ENCODE results near the gene BPHL.
"Not testable (repeated sequence)": the region's sequence is repeated elsewhere in the genome, so short reads cannot be mapped to it uniquely, and the experiment has no call there.

Gene BPHL

DNA sequence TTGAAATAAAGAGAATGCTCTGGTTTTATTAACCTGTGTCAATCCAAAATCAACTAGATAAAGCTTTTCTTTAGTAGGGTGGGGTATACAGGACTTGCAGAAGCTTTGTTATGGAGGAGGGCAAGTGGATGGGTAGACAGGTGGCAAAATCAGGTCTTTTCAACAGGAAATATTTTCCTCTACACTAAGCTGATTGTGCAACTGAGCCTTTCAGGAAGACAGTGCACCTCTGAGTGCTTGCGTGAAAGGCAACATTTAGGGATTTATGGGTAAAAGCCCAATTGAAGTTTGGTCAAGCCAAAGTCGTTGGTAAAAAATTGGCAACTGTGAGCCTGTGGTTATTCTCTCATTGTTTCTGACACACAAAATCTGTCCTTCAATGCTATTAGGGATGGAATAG lies 62.6 kb downstream of the BPHL start:
- TF ChIP-seq, protein P1, sequence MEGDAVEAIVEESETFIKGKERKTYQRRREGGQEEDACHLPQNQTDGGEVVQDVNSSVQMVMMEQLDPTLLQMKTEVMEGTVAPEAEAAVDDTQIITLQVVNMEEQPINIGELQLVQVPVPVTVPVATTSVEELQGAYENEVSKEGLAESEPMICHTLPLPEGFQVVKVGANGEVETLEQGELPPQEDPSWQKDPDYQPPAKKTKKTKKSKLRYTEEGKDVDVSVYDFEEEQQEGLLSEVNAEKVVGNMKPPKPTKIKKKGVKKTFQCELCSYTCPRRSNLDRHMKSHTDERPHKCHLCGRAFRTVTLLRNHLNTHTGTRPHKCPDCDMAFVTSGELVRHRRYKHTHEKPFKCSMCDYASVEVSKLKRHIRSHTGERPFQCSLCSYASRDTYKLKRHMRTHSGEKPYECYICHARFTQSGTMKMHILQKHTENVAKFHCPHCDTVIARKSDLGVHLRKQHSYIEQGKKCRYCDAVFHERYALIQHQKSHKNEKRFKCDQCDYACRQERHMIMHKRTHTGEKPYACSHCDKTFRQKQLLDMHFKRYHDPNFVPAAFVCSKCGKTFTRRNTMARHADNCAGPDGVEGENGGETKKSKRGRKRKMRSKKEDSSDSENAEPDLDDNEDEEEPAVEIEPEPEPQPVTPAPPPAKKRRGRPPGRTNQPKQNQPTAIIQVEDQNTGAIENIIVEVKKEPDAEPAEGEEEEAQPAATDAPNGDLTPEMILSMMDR (IDR thresholded peaks at IDR 0.05; ENCODE audit: insufficient read depth, low read depth, low read length, missing control alignments): no peak
- no peak overlapping the region for H3K4me3 ChIP-seq (ENCODE audit: low read depth, low read length)
- no peak for DNase-seq (ENCODE audit: low read depth)

- TF ChIP-seq, protein P1 (IDR thresholded peaks at IDR 0.05; ENCODE audit: insufficient read depth, low read depth, low read length, missing control alignments): no peak
- no peak overlapping the region for H3K4me3 ChIP-seq (ENCODE audit: low read depth, low read length)
- no peak for DNase-seq (ENCODE audit: low read depth)
Observed at GRCh38 chr6:3183066-3183465, 64.6 kb downstream of the BPHL start.

GRCh38 chr6:3186974-3187382 lies 68.5 kb downstream of the BPHL start:
- H3K4me3 ChIP-seq (ENCODE audit: low read depth, low read length): no peak overlapping the region
- TF ChIP-seq, protein P1 (IDR thresholded peaks at IDR 0.05; ENCODE audit: insufficient read depth, low read depth, low read length, missing control alignments): no peak
- peak; percentile 80 for DNase-seq (ENCODE audit: low read depth)

DNA sequence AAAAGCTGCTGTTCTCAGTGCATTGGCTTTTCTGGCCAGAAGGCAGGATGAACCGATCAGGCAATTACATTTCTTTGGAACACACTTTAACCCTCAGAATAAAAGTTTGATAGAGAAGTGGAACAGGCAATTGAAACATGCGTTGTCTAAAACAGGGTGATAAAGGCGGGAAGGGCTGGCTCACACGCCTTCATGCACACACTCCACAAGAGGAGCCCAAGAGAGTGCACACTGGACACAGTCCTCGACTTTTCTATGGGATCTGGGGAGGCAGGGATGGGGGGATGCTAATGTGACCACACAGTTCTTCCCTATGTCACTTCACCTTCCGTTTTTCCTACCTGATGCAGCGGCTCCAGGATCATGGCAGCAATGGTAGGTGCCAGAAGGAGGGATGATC lies 69.8 kb downstream of the BPHL start:
- DNase-seq (ENCODE audit: low read depth): no peak
- H3K4me3 ChIP-seq (ENCODE audit: low read depth, low read length): no peak overlapping the region
- TF ChIP-seq, protein P1 (IDR thresholded peaks at IDR 0.05; ENCODE audit: insufficient read depth, low read depth, low read length, missing control alignments): no peak

- DNase-seq (ENCODE audit: low read depth); H3K4me3 ChIP-seq (ENCODE audit: low read depth, low read length): not testable (repeated sequence)
Observed at GRCh38 chr6:3189192-3189591, 70.7 kb downstream of the BPHL start.

GRCh38 chr6:3190056-3190455 lies 71.5 kb downstream of the BPHL start:
- no peak overlapping the region for H3K4me3 ChIP-seq (ENCODE audit: low read depth, low read length)
- no peak for DNase-seq (ENCODE audit: low read depth)
- TF ChIP-seq, protein P1 (IDR thresholded peaks at IDR 0.05; ENCODE audit: insufficient read depth, low read depth, low read length, missing control alignments): no peak

DNA sequence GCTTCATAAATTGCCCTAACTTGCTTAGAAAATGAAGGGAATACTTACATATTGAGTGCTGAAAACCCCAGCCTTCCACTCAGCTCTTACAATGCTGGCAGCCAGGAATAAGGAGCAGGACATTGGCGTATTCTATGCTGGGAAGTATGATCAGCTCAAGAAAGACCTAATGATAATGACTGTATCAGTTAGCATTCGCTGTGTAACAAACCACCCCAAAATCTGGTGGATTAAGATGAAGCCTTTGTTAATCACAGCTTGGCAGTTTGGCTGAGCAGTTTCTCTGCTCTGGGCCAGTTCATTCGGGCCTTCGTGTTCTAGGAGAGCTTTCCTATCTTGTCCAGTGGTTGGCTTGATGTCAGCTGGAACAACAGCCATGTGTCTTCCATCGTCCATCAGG lies 72.3 kb downstream of the BPHL start:
- TF ChIP-seq, protein P1 (IDR thresholded peaks at IDR 0.05; ENCODE audit: insufficient read depth, low read depth, low read length, missing control alignments): no peak

More for the DNA sequence above, 72.3 kb downstream of the BPHL start:
- DNase-seq (ENCODE audit: low read depth): no peak
- H3K4me3 ChIP-seq (ENCODE audit: low read depth, low read length): no peak overlapping the region
